Measurements from ENCODE around the gene TPM2.

- TF ChIP-seq POLR2AphosphoS5 (IDR thresholded peaks at IDR 0.05; ENCODE audit: borderline replicate concordance, low read depth, low read length) = no peak
- no peak for TF ChIP-seq EZH2 (IDR thresholded peaks at IDR 0.05)
Observed at GRCh38 chr9:35697486-35697885, 7.8 kb upstream of the TPM2 start.
